GOT3 (cell line): ENCODE measurements around the gene PRKAB2.
"Not testable (repeated sequence)": the region's sequence is repeated elsewhere in the genome, so short reads cannot be mapped to it uniquely, and the experiment has no call there.

ENCODE experiments used
- DNase-seq: peaks from one replicate; lab custom pipeline; 2025; ENCODE audit warnings: mixed read lengths; lab: John Stamatoyannopoulos, UW

Gene PRKAB2

DNA sequence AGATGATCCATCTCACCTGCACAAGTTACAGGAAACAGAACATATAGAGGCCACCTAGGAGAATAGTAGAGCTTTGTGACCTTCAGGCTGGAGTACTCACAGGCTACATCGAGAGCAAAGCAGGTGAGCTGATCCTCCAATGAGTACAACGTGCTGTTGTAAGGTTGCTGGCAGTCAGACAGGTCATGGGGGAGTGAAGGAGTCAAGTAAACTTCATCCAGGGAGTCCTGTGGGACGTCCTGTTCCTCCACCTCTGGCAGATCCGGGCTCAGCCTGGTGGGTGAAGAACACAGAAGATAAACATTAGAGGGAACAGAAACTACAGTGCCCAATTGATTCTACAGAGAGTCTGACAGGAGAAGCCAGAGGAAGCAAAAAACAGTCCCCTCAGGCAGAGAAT is 62.5 kb downstream of the PRKAB2 start:
- DNase-seq: no peak

DNA sequence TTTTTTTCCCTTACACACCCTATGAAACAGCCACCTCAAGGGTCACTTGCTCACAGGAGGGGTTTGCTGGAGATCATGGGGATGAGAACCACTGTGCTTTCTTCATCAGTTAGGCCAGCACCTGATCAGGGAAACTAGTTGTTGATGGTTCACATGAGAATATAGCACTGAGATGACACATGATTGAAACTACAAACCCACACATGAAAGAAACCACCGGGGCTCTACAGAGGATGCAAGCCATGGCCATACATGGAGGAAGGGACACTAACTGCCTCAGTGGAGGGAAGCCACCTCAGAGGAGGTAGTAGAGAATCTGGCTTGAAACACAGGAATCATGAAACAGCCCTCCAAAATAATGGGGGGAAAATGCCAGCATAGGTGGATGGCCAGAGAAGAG is 63.2 kb downstream of the PRKAB2 start:
- DNase-seq: no peak

DNA sequence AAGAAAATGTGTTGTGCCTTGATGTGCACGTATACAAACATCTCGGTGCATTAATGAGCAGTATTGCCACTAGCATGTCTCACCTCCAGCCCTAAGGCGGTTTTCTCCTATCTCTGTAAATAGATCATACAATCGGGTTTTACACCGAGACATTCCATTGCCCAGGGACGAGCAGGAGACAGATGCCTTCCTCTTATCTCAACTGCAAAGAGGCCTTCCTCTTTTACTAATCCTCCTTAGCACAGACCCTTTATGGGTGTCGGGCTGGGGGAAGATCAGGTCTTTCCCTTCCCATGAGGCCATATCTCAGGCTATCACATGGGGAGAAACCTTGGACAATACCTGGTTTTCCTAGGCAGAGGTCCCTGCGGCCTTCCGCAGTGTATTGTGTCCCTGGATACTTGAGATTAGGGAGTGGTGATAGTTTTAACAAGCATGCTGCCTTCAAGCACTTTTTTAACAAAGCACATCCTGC is 65.8 kb downstream of the PRKAB2 start:
- DNase-seq: not testable (repeated sequence)

DNA sequence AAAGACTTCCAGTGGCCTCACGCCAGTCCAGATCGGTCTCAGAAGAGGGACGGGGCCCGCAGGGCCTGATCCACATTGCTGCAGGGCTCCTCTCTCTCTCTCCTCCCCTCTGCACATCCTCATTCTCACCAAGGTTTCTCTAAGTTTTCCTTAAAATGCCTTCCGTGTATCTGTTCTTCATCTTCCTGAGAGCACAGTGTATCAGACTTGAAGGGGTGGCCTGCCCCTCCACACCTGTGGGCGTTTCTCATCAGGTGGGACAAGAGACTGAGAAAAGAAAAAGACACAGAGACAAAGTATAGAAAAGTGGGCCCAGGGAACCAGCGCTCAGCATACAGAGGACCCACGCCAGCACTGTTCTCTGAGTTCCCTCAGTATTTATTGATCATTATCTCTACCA is 66.4 kb downstream of the PRKAB2 start:
- DNase-seq: no peak
